Mesothelial cell of epicardium (in vitro differentiated cells): ENCODE results near the gene FGGY. TPM values are rescaled to one million over a fixed set of nuclear protein-coding genes. Genes with fewer than 3 reads are reported as not detected.

Source experiments
- DNase-seq, 2 experiments: peaks; one replicate each; pipeline ENCODE4 v3.0.0; 2021; ENCODE audit warnings: low spot score in 2 of 2; ENCODE audit not compliant: unreplicated experiment in 2 of 2
- H3K27ac Mint-ChIP-seq: 2 replicates; pipeline ENCODE4 v1.8.0; 2021; ENCODE audit warnings: mixed read lengths
- H3K27me3 Mint-ChIP-seq: 2 replicates; pipeline ENCODE4 v1.8.0; 2021; ENCODE audit warnings: low read depth, mixed read lengths
- H3K36me3 Mint-ChIP-seq: 2 replicates; pipeline ENCODE4 v1.8.0; 2021; ENCODE audit warnings: mixed read lengths
- H3K4me1 Mint-ChIP-seq: 2 replicates; pipeline ENCODE4 v1.8.0; 2021; ENCODE audit warnings: mixed read lengths
- H3K4me3 Mint-ChIP-seq: 2 replicates; pipeline ENCODE4 v1.8.0; 2021; ENCODE audit warnings: mild to moderate bottlenecking, moderate library complexity, mixed read lengths
- H3K9me3 Mint-ChIP-seq: 2 replicates; pipeline ENCODE4 v1.8.0; 2021; ENCODE audit warnings: mixed read lengths
- CTCF ChIP-seq: fragments of 200-600 bp; sonication (generic); IDR thresholded peaks from one replicate; pipeline ENCODE4 v1.5.0; 2021; ENCODE audit warnings: antibody characterized with exemption; ENCODE audit not compliant: unreplicated experiment
- total RNA-seq: library from RNA; stranded (reverse); gene quantifications from 3 replicates; pipeline ENCODE4 v1.2.1, GENCODE V29; 2021

FGGY gene
- total RNA-seq, 1 donor from 2014 or later = 21.8 TPM

DNA sequence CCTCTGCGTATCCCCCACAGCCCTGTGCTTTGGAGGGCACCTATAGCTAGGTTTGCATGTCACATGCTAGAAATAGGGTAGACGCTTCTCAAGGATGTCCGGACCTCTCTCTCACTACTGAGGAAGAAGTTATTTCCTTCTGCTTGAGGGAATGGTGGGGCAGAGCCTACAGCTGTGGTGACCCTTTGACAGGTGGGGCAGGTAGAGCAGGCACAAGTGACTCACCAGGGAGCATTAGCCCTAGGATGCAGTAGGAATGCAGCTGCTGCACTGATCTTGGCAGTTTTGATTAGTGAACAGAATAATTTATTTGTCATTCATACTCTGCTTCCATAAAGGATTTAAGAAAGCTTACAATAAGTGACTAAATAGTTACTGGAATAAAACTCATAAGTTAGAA lies 388.2 kb downstream of the FGGY start:
- H3K27me3 Mint-ChIP-seq = no peaks in the 10 kb centered on the region
- H3K4me3 Mint-ChIP-seq = no peak overlapping the region
- no peak for TF ChIP-seq CTCF
- no peaks in the 10 kb centered on the region for H3K9me3 Mint-ChIP-seq
- no peaks in the 10 kb centered on the region for H3K36me3 Mint-ChIP-seq
- no peak overlapping the region for H3K27ac Mint-ChIP-seq
- no peak for DNase-seq
- peaks cover 51% of the 10 kb centered on the region for H3K4me1 Mint-ChIP-seq

DNA sequence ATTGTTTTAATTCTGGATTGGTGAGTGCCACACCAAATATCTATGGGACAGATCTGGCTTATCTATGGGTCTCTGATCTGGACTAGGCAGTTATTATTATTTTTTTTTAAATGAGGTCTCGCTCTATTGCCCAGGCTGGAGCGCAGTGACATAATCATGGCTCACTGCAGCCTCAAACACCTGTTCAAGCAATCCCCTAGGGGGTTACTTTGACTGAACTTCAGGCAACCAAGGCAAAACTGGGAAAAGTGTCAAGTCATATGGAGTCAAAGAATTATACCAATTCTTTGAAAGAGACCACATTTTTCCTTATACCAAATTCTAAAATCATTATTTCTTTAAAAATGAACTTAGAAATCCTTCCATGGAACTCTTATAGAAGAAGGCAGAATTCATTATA lies 388.8 kb downstream of the FGGY start:
- Mint-ChIP-seq H3K4me1 (peaks cover 55% of the 10 kb centered on the region), H3K9me3 (no peaks in the 10 kb centered on the region), H3K27me3 (no peaks in the 10 kb centered on the region), H3K36me3 (no peaks in the 10 kb centered on the region), H3K27ac (no peak overlapping the region), H3K4me3 (no peak overlapping the region)
- TF ChIP-seq CTCF = no peak
- no peak for DNase-seq

- H3K4me1 Mint-ChIP-seq = peaks cover 56% of the 10 kb centered on the region
- no peak overlapping the region for H3K27ac Mint-ChIP-seq
- no peak for DNase-seq
- TF ChIP-seq CTCF = no peak
- no peaks in the 10 kb centered on the region for H3K9me3 Mint-ChIP-seq
- H3K4me3 Mint-ChIP-seq = no peak overlapping the region
- no peaks in the 10 kb centered on the region for H3K36me3 Mint-ChIP-seq
- H3K27me3 Mint-ChIP-seq = no peaks in the 10 kb centered on the region
These were observed 389.3 kb downstream of the FGGY start for GRCh38 chr1:59686170-59686569.

- no peaks in the 10 kb centered on the region for H3K27me3 Mint-ChIP-seq
- no peak for TF ChIP-seq CTCF
- no peak overlapping the region for H3K4me3 Mint-ChIP-seq
- no peaks in the 10 kb centered on the region for H3K36me3 Mint-ChIP-seq
- no peaks in the 10 kb centered on the region for H3K9me3 Mint-ChIP-seq
- peaks cover 56% of the 10 kb centered on the region for H3K4me1 Mint-ChIP-seq
- DNase-seq = no peak
- H3K27ac Mint-ChIP-seq = no peak overlapping the region
These were observed 389.7 kb downstream of the FGGY start for GRCh38 chr1:59686574-59686973.

- peaks cover 58% of the 10 kb centered on the region for H3K4me1 Mint-ChIP-seq
- H3K4me3 Mint-ChIP-seq = no peak overlapping the region
- no peak for DNase-seq
- H3K27ac Mint-ChIP-seq = peak overlapping the region; percentile 83
- no peaks in the 10 kb centered on the region for H3K27me3 Mint-ChIP-seq
- no peaks in the 10 kb centered on the region for H3K36me3 Mint-ChIP-seq
- no peak for TF ChIP-seq CTCF
- no peaks in the 10 kb centered on the region for H3K9me3 Mint-ChIP-seq
These were observed 390.2 kb downstream of the FGGY start for GRCh38 chr1:59687081-59687480.

GRCh38 chr1:59688976-59689375 lies 392.1 kb downstream of the FGGY start:
- no peak for TF ChIP-seq CTCF
- no peaks in the 10 kb centered on the region for H3K9me3 Mint-ChIP-seq
- no peak overlapping the region for H3K4me3 Mint-ChIP-seq
- no peaks in the 10 kb centered on the region for H3K27me3 Mint-ChIP-seq
- DNase-seq = no peak
- H3K27ac Mint-ChIP-seq = peak overlapping the region; percentile 93
- H3K4me1 Mint-ChIP-seq = peaks cover 52% of the 10 kb centered on the region
- H3K36me3 Mint-ChIP-seq = peaks cover 2% of the 10 kb centered on the region
